ENCODE results near the gene LRRFIP1. TPM values are rescaled to one million over a fixed set of nuclear protein-coding genes. Genes with fewer than 3 reads are reported as not detected.

LRRFIP1 gene
- total and polyA plus RNA-seq, 2 of the 13 experiments (the other 11 are each of a cell fraction or from before 2014, with no cell fraction given), result 15.9 to 40.5 TPM

DNA sequence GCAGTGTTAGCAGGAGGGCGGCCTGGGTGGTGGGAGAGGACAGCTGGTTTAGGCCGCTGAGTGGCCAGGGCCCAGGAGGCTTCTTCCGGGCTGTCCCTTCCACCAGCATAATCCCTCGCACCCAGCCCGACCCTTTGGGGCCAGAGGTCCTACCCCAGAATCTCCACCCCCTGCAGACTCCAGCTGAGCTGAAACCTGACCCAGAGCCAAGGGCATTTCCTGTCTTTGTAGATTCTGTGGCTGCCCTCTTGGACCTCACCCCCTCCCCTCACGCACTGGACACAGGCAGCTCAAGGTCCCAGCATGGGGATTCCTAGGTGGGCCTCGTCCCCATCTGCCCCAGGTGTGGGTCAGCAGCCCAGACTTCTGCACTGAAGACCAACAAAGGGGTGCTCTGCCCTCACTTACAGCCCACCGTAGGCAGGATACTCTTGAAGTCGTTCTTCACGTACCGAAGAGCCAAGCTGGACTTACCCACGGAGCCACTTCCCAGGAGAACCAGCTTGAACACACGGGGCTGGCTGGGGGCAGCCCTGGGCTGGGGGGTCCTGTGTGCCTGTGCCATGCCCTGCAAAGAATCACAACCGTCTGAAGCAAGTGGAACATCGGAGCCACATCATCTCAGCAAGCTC is 41.7 kb upstream of the LRRFIP1 start (continued):
- TF ChIP-seq RFX5 (IDR thresholded peaks at IDR 0.05; ENCODE audit: low read depth, low read length) (no peak), MXD1 (CRISPR knock-in tag; IDR thresholded peaks at IDR 0.05) (peak; percentile 76), ZNF207 (IDR thresholded peaks at IDR 0.05; ENCODE audit: borderline replicate concordance) (no peak), U2AF2 (IDR thresholded peaks at IDR 0.05; ENCODE audit: low read depth, low read length) (no peak), JARID2 (CRISPR knock-in tag; IDR thresholded peaks at IDR 0.05; ENCODE audit: insufficient replicate concordance) (no peak), ZFAT (CRISPR knock-in tag; conservative IDR thresholded peaks at IDR 0.05) (no peak), ETV6 (CRISPR knock-in tag; conservative IDR thresholded peaks at IDR 0.05) (no peak; the same call in 1 of the 2 replicates), PITX1 (CRISPR knock-in tag; IDR thresholded peaks at IDR 0.05) (peak; percentile 99), ZC3H4 (CRISPR knock-in tag; IDR thresholded peaks at IDR 0.05; ENCODE audit: borderline replicate concordance) (no peak), RBM22 (optimal IDR thresholded peaks at IDR 0.05; ENCODE audit: low read length) (no peak), SRSF1 (optimal IDR thresholded peaks at IDR 0.05; ENCODE audit: low read depth, low read length) (peak; percentile 29), FOXO1 (CRISPR knock-in tag; IDR thresholded peaks at IDR 0.05) (peak; percentile 82; the same call in 1 of the 2 replicates), PHB2 (IDR thresholded peaks at IDR 0.05; ENCODE audit: partially characterized antibody) (no peak), ZFYVE20 (CRISPR knock-in tag; IDR thresholded peaks at IDR 0.05; ENCODE audit: borderline replicate concordance, low read depth) (no peak), KAT7 (CRISPR knock-in tag; IDR thresholded peaks at IDR 0.05; ENCODE audit: borderline replicate concordance) (peak; percentile 50; the same call in 1 of the 2 replicates), CSRNP1 (CRISPR knock-in tag; IDR thresholded peaks at IDR 0.05) (no peak; the same call in 1 of the 2 replicates), NR3C1 (CRISPR knock-in tag; IDR thresholded peaks at IDR 0.05) (no peak), ZNF337 (CRISPR knock-in tag; IDR thresholded peaks at IDR 0.05; ENCODE audit: borderline replicate concordance, low read depth) (no peak), TBX2 (CRISPR knock-in tag; IDR thresholded peaks at IDR 0.05; ENCODE audit: borderline replicate concordance) (peak; percentile 98), PHF8 (CRISPR knock-in tag; IDR thresholded peaks at IDR 0.05) (no peak), ZNF577 (CRISPR knock-in tag; IDR thresholded peaks at IDR 0.05; ENCODE audit: borderline replicate concordance, low read depth) (no peak)
- TF ChIP-seq, protein P1, sequence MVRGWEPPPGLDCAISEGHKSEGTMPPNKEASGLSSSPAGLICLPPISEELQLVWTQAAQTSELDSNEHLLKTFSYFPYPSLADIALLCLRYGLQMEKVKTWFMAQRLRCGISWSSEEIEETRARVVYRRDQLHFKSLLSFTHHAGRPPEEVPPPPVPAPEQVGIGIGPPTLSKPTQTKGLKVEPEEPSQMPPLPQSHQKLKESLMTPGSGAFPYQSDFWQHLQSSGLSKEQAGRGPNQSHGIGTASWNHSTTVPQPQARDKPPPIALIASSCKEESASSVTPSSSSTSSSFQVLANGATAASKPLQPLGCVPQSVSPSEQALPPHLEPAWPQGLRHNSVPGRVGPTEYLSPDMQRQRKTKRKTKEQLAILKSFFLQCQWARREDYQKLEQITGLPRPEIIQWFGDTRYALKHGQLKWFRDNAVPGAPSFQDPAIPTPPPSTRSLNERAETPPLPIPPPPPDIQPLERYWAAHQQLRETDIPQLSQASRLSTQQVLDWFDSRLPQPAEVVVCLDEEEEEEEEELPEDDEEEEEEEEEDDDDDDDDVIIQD (CRISPR knock-in tag; IDR thresholded peaks at IDR 0.05; ENCODE audit: low read depth), result peak; percentile 85
- TF ChIP-seq, protein P2, sequence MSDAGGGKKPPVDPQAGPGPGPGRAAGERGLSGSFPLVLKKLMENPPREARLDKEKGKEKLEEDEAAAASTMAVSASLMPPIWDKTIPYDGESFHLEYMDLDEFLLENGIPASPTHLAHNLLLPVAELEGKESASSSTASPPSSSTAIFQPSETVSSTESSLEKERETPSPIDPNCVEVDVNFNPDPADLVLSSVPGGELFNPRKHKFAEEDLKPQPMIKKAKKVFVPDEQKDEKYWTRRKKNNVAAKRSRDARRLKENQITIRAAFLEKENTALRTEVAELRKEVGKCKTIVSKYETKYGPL (CRISPR knock-in tag; IDR thresholded peaks at IDR 0.05), result no peak
- TF ChIP-seq, protein P3, sequence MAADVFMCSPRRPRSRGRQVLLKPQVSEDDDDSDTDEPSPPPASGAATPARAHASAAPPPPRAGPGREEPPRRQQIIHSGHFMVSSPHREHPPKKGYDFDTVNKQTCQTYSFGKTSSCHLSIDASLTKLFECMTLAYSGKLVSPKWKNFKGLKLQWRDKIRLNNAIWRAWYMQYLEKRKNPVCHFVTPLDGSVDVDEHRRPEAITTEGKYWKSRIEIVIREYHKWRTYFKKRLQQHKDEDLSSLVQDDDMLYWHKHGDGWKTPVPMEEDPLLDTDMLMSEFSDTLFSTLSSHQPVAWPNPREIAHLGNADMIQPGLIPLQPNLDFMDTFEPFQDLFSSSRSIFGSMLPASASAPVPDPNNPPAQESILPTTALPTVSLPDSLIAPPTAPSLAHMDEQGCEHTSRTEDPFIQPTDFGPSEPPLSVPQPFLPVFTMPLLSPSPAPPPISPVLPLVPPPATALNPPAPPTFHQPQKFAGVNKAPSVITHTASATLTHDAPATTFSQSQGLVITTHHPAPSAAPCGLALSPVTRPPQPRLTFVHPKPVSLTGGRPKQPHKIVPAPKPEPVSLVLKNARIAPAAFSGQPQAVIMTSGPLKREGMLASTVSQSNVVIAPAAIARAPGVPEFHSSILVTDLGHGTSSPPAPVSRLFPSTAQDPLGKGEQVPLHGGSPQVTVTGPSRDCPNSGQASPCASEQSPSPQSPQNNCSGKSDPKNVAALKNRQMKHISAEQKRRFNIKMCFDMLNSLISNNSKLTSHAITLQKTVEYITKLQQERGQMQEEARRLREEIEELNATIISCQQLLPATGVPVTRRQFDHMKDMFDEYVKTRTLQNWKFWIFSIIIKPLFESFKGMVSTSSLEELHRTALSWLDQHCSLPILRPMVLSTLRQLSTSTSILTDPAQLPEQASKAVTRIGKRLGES (CRISPR knock-in tag; IDR thresholded peaks at IDR 0.05; ENCODE audit: borderline replicate concordance), result no peak

Data from HepG2 (cell line).